ENCODE measurements around the gene CRY2.

Gene CRY2

DNA sequence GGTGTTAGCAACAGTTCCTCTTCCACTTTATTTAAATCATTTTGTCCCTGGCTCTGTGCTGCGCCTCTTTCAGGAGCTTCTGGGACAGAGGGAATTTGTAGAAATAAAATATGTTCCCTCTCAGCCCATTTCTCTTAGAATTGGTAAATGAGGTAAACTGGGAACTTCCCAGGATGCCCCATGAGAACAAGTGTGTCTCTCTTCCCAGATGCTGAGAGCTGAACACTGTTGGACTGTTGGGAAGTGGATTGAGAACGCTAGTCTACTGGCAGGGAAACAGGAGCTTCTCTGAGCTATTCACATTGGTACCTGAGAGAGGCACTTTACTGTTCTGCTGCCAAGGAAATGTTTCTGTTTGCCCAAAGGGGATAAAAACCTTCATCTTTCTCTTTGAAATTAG is 4.0 kb downstream of the CRY2 start:
- no peak overlapping the region for H3K4me3 ChIP-seq (ENCODE audit: low read depth, low read length)
- DNase-seq (ENCODE audit: low read depth): no peak
- TF ChIP-seq, protein P1, sequence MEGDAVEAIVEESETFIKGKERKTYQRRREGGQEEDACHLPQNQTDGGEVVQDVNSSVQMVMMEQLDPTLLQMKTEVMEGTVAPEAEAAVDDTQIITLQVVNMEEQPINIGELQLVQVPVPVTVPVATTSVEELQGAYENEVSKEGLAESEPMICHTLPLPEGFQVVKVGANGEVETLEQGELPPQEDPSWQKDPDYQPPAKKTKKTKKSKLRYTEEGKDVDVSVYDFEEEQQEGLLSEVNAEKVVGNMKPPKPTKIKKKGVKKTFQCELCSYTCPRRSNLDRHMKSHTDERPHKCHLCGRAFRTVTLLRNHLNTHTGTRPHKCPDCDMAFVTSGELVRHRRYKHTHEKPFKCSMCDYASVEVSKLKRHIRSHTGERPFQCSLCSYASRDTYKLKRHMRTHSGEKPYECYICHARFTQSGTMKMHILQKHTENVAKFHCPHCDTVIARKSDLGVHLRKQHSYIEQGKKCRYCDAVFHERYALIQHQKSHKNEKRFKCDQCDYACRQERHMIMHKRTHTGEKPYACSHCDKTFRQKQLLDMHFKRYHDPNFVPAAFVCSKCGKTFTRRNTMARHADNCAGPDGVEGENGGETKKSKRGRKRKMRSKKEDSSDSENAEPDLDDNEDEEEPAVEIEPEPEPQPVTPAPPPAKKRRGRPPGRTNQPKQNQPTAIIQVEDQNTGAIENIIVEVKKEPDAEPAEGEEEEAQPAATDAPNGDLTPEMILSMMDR (IDR thresholded peaks at IDR 0.05; ENCODE audit: control insufficient read depth, extremely low read depth, insufficient read depth): no peak

DNA sequence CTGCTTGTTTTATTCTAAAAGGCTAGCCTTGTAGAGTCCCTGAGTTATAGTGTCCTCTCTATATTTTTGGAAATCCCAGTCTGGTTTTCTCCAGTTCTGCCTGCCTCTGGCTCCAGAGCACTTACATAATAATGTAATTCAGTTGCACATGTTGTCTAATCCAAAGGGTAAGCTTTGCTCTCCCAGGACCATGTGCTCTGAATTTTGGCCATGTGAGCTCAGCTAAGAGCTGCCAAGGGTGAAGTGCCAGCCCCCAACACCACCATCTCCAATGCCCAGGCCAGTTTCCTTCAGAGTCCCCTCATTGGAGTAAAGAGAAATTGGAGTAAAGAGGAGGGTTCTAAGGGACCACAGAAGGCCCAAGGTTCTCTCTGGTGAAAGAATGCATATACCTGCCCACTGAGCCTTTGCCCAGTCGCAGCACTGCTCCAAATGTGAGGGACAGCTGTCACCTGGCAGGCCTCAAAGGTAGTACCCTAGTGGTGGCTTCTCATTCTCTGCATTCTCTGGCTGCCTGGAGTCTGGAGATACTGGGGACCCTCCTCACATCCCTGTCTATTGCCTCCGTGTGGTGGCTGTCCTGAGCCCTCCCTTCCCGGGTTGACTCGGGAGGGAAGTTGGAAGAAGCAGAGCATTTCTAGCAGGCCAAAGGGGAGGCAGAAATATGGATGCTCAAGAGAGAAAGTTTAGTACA is 4.9 kb downstream of the CRY2 start:
- DNase-seq (ENCODE audit: low read depth): no peak
- TF ChIP-seq, protein P1 (IDR thresholded peaks at IDR 0.05; ENCODE audit: control insufficient read depth, extremely low read depth, insufficient read depth): no peak
- no peak overlapping the region for H3K4me3 ChIP-seq (ENCODE audit: low read depth, low read length)

DNA sequence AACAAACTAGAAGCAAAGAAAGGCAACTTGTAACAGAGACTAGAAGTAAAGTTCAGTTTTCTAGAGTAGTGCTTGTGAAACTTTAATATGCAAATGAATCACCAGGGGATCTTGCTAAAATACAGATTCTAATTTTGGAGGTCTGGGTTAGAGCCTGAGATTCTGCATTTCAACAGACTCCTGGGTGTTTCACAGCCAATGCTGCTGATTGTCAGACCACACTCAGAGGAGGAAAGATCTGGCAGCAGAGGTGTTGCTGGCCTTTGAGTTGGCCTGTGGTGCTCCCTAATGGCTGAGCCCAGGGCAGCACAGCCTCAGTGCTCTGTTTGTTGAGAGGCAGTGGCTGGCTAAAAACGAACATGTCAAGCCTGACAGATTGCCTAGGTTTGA is 5.4 kb downstream of the CRY2 start:
- no peak overlapping the region for H3K4me3 ChIP-seq (ENCODE audit: low read depth, low read length)
- TF ChIP-seq, protein P1 (IDR thresholded peaks at IDR 0.05; ENCODE audit: control insufficient read depth, extremely low read depth, insufficient read depth): no peak
- DNase-seq (ENCODE audit: low read depth): no peak

DNA sequence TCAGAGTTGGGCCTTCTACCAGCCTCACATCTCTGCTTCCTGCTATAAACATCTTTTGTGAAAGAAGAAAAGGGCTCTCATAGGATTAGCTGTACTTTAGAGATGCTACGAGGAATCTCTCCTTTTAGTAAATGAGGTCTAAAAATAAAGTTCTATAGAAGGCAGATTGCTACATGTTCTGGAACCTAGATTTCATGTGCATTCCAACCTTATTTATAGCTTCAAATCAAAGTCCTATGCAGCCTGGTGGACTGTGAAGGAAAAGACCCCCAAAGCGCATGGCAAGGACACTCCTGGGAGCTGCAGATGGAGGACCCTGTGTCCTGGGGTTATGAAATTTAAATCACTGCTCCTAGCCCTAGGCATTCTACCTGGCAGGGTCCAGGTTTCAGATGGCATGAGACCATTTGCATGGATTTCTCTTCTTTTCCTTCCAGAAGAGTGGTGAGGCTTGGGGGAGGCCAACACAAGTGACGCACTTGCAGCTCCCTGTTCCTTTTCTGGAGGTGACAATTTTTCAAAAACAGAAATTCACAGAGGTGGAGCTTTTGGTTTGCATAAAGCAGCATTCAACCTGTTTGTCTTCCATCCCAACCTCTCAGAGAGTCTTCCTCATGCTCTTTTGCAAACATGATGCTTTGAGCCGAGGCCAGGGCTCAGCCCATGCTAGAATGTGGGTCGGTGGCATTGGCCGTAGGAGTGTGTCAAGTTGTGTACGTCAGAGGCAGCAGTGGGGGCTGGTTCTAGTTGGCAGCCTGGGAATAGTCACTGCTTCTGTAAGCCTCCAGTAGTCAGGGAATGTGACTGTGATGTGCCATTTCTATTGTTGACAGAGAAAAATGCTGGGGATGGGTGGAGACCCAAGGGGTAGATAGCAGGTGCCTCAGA is 6.3 kb downstream of the CRY2 start:
- no peak overlapping the region for H3K4me3 ChIP-seq (ENCODE audit: low read depth, low read length)
- TF ChIP-seq, protein P1 (IDR thresholded peaks at IDR 0.05; ENCODE audit: control insufficient read depth, extremely low read depth, insufficient read depth): no peak
- no peak for DNase-seq (ENCODE audit: low read depth)

DNA sequence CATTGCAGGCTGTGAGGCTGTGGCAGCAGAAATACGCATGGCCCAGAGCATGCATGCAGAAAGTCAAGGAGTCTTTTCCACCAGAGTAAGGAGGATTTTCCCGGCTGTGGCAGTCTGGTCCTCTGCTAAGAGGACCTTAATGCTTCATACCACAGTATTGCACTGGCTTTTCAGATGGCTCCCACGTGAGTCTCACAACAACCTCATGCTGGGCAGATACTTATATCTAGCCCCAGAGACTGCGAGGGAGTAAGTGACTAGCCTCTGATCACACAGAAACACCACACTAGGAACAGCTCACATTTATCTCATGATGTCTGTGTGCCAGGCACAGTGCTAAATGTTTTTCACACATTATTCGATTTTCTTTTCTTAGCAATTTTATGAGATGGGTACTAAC is 8.0 kb downstream of the CRY2 start:
- DNase-seq (ENCODE audit: low read depth): no peak
- no peak overlapping the region for H3K4me3 ChIP-seq (ENCODE audit: low read depth, low read length)
- TF ChIP-seq, protein P1 (IDR thresholded peaks at IDR 0.05; ENCODE audit: control insufficient read depth, extremely low read depth, insufficient read depth): no peak

DNA sequence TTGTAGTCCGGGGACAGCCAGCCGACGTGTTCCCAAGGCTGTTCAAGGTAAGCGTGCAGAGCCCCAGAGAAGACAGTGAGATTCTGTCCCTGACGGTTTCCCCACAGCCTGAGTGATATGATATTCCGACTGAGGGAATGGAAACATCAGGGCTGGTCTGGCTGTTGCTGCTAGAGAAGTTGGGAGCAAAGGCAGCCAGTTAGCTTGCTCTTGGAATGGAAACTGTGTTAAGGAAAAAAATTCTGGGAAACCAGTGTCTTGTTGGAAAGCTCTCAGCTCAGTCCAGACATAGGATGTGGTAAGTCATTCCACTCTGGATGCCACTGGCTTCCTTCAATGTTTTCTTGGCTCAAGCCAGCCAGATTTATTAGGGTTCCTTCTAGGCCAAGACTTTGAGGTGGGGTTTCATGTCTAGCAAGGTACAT is 8.8 kb downstream of the CRY2 start:
- no peak for DNase-seq (ENCODE audit: low read depth)
- TF ChIP-seq, protein P1 (IDR thresholded peaks at IDR 0.05; ENCODE audit: control insufficient read depth, extremely low read depth, insufficient read depth): no peak
- no peak overlapping the region for H3K4me3 ChIP-seq (ENCODE audit: low read depth, low read length)
